ENCODE data around the gene STRN4.

- TF ChIP-seq GATA3 (IDR thresholded peaks at IDR 0.05; ENCODE audit: low read depth, low read length), result no peak
- no peak for TF ChIP-seq GATA2 (IDR thresholded peaks at IDR 0.05; ENCODE audit: low read depth, low read length)
Measured at GRCh38 chr19:46728693-46729339, 17.4 kb downstream of the STRN4 start.

Data from SH-SY5Y (cell line).